Loucy (cell line): Measurements from ENCODE around the gene CEP41.

Experiments
- H2AFZ ChIP-seq: fragments of 200-600 bp; sonication (generic); 2 replicates; pipeline ENCODE4 v1.6.0; 2016; ENCODE audit warnings: antibody characterized with exemption, mild to moderate bottlenecking, low read length, moderate library complexity
- H3F3A ChIP-seq: fragments of 200-600 bp; 2 replicates; pipeline ENCODE4 v1.6.0; 2016; ENCODE audit warnings: antibody characterized with exemption, low read depth, mild to moderate bottlenecking
- H3K27me3 ChIP-seq: fragments of 200-600 bp; sonication (generic); 2 replicates; pipeline ENCODE4 v1.6.1; 2014; ENCODE audit warnings: low read length, mild to moderate bottlenecking; ENCODE audit not compliant: insufficient read depth, poor library complexity, severe bottlenecking
- H3K36me3 ChIP-seq: fragments of 200-600 bp; sonication (generic); 2 replicates; pipeline ENCODE4 v1.6.1; 2016; ENCODE audit warnings: low read length; ENCODE audit not compliant: insufficient read depth
- H3K4me1 ChIP-seq: fragments of 200-600 bp; sonication (generic); 2 replicates; pipeline ENCODE4 v1.5.1; 2014; ENCODE audit warnings: low read length, mild to moderate bottlenecking; ENCODE audit not compliant: insufficient read depth, poor library complexity, severe bottlenecking
- H3K4me2 ChIP-seq: fragments of 200-600 bp; sonication (generic); 2 replicates; pipeline ENCODE4 v1.6.0; 2014; ENCODE audit warnings: antibody characterized with exemption, low read length, low read depth, mild to moderate bottlenecking; ENCODE audit not compliant: poor library complexity, severe bottlenecking
- H3K4me3 ChIP-seq: fragments of 200-600 bp; sonication (generic); 2 replicates; pipeline ENCODE4 v1.5.1; 2014; ENCODE audit warnings: low read length, mild to moderate bottlenecking, mixed read lengths; ENCODE audit not compliant: poor library complexity, severe bottlenecking
- H3K79me2 ChIP-seq: fragments of 200-600 bp; sonication (generic); 2 replicates; pipeline ENCODE4 v1.6.1; 2014; ENCODE audit warnings: low read length; ENCODE audit not compliant: insufficient read depth
- H3K9ac ChIP-seq: fragments of 200-600 bp; sonication (generic); 2 replicates; pipeline ENCODE4 v1.6.0; 2014; ENCODE audit warnings: mild to moderate bottlenecking, low read depth, low read length, moderate library complexity; ENCODE audit not compliant: poor library complexity, severe bottlenecking
- H3K9me2 ChIP-seq: fragments of 200-600 bp; sonication (generic); replicated peaks from 2 replicates; pipeline ENCODE4 v1.6.1; 2016; ENCODE audit warnings: low read depth, low read length, mixed read lengths
- H3K9me3 ChIP-seq: fragments of 200-600 bp; sonication (generic); 2 replicates; pipeline ENCODE4 v1.6.1; 2014; ENCODE audit warnings: mild to moderate bottlenecking, antibody characterized with exemption, low read length, low read depth; ENCODE audit not compliant: insufficient read depth
- H4K20me1 ChIP-seq: fragments of 200-600 bp; sonication (generic); 2 replicates; pipeline ENCODE4 v1.6.0; 2014; ENCODE audit warnings: antibody characterized with exemption, low read length, mild to moderate bottlenecking; ENCODE audit not compliant: insufficient read depth, poor library complexity, severe bottlenecking
- EZH2phosphoT487 ChIP-seq: fragments of 200-600 bp; IDR thresholded peaks from 2 replicates; pipeline ENCODE4 v1.6.1; 2018; ENCODE audit warnings: antibody characterized with exemption, mild to moderate bottlenecking, moderate library complexity, borderline replicate concordance
- TF ChIP-seq, protein P1 (sequence below): fragments of 200-600 bp; sonication (generic); conservative IDR thresholded peaks from 2 replicates; pipeline ENCODE4 v1.5.1; 2014; ENCODE audit warnings: mild to moderate bottlenecking, antibody characterized with exemption, low read length

The CEP41 gene

DNA sequence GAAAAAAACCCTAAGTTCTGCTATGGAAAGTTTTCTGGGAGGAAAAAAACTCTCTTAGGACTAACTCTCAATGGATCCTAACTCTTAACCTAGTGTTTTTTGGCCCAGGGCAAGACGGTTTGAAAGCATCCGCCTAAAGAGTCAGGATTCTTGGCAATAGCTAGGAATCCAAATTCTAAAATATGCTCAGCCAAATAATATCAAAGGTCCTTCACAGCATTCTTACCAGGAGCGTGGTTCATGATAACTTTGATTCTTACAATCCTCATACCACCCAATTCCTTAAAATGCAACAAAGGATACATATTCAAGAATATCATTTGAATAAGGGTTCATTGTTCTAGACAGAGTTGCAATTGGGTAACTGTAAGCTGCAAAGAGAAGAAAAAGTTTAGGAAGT lies 39.2 kb downstream of the CEP41 start:
- H3K4me3 ChIP-seq: no peak overlapping the region
- H3K9me2 ChIP-seq: no peaks in the 10 kb centered on the region
- H3K79me2 ChIP-seq: no peaks in the 10 kb centered on the region
- H3F3A ChIP-seq: no peaks in the 10 kb centered on the region
- no peak overlapping the region for H3K9ac ChIP-seq
- no peaks in the 10 kb centered on the region for H3K27me3 ChIP-seq
- no peaks in the 10 kb centered on the region for H3K9me3 ChIP-seq
- H3K36me3 ChIP-seq: peaks cover 22% of the 10 kb centered on the region; the same call in 1 of the 2 replicates
- H2AFZ ChIP-seq: no peak overlapping the region
- H3K4me2 ChIP-seq: no peak overlapping the region
- peaks cover 13% of the 10 kb centered on the region for H3K4me1 ChIP-seq
- no peak for TF ChIP-seq EZH2phosphoT487
- TF ChIP-seq, protein P1, sequence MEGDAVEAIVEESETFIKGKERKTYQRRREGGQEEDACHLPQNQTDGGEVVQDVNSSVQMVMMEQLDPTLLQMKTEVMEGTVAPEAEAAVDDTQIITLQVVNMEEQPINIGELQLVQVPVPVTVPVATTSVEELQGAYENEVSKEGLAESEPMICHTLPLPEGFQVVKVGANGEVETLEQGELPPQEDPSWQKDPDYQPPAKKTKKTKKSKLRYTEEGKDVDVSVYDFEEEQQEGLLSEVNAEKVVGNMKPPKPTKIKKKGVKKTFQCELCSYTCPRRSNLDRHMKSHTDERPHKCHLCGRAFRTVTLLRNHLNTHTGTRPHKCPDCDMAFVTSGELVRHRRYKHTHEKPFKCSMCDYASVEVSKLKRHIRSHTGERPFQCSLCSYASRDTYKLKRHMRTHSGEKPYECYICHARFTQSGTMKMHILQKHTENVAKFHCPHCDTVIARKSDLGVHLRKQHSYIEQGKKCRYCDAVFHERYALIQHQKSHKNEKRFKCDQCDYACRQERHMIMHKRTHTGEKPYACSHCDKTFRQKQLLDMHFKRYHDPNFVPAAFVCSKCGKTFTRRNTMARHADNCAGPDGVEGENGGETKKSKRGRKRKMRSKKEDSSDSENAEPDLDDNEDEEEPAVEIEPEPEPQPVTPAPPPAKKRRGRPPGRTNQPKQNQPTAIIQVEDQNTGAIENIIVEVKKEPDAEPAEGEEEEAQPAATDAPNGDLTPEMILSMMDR: no peak
- H4K20me1 ChIP-seq: no peaks in the 10 kb centered on the region

DNA sequence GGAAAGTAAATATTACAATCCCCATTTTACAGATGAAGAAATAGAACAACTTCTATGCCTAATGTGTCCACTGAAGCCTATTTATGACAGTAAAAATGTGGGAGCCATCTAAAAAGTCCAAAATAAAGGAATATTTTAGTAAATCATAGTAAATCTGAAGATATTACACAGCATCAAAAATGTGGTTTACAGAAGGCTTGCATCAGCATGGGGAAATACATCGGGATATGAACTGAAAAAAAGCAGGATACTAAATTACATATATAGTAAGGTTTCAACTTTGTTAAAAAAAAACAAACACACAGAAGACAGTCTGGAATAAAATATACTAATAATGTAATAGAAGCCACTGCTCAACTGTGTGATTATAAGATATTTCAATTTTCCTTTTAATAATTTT lies 39.7 kb downstream of the CEP41 start:
- TF ChIP-seq, protein P1: no peak
- no peak for TF ChIP-seq EZH2phosphoT487

DNA sequence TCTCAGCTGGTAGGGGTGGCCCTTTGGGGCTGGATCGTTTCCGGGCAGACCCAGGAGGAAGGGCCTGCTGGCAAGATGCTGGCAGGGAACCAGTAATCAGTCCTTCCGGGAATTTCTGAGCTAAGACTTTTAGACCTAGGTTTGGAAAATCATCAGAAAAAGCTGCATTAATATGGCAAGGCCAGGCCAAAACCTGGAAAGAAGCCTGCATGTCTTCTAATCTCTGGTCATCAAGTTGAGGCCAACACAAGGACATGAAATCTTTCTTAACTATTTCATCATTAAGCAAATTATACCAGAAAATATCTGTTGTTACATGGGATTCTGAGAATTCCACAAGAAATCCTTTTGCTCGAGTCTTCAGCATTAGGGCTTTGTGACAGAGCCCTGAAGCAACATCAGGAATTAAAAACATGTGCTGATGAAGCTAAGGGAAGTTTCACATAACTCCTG lies 40.7 kb downstream of the CEP41 start:
- Histone ChIP-seq H3K9me3 (no peaks in the 10 kb centered on the region), H3K36me3 (peaks cover 22% of the 10 kb centered on the region; the same call in 1 of the 2 replicates), H3K79me2 (no peaks in the 10 kb centered on the region), H3F3A (no peaks in the 10 kb centered on the region; the same call in 1 of the 2 replicates), H3K4me3 (no peak overlapping the region), H3K9ac (no peak overlapping the region), H3K4me1 (peaks cover 22% of the 10 kb centered on the region), H3K9me2 (no peaks in the 10 kb centered on the region), H3K27me3 (no peaks in the 10 kb centered on the region), H3K4me2 (no peak overlapping the region), H4K20me1 (no peaks in the 10 kb centered on the region), H2AFZ (no peak overlapping the region)
- TF ChIP-seq, protein P1: no peak
- TF ChIP-seq EZH2phosphoT487: no peak

More for the DNA sequence above, 39.7 kb downstream of the CEP41 start:
- no peaks in the 10 kb centered on the region for H3K27me3 ChIP-seq
- no peak overlapping the region for H3K4me3 ChIP-seq
- H3K4me2 ChIP-seq: no peak overlapping the region
- peaks cover 13% of the 10 kb centered on the region for H3K4me1 ChIP-seq
- no peak overlapping the region for H3K9ac ChIP-seq
- no peak overlapping the region for H2AFZ ChIP-seq
- H3F3A ChIP-seq: no peaks in the 10 kb centered on the region
- H3K9me3 ChIP-seq: no peaks in the 10 kb centered on the region
- no peaks in the 10 kb centered on the region for H3K9me2 ChIP-seq
- no peaks in the 10 kb centered on the region for H4K20me1 ChIP-seq
- peaks cover 22% of the 10 kb centered on the region; the same call in 1 of the 2 replicates for H3K36me3 ChIP-seq
- H3K79me2 ChIP-seq: no peaks in the 10 kb centered on the region
